Gastroesophageal sphincter (tissue), 4 donors: Measurements from ENCODE around the gene CLIC4. TPM values are rescaled to one million over a fixed set of nuclear protein-coding genes. Genes with fewer than 3 reads are reported as not detected.

Experiments
- ATAC-seq: fragments of 150-250 bp; one replicate; pipeline ENCODE4 v1.9.1; 2016; ENCODE audit warnings: mild to moderate bottlenecking, moderate library complexity
- H3K27ac ChIP-seq, 4 donors: fragments of 200-600 bp; sonication (generic) in 3 of 4; 1 replicate in 3 of 4; 2 replicates in 1 of 4; pipeline ENCODE4 v1.5.1; 2016 to 2019
- H3K27me3 ChIP-seq: fragments of 200-600 bp; sonication (generic); one replicate; pipeline ENCODE4 v1.5.1; 2019
- H3K36me3 ChIP-seq, 2 donors: fragments of 200-600 bp; sonication (generic); one replicate each; pipeline ENCODE4 v1.5.1; 2019; ENCODE audit warnings: control low read depth in 1 of 2
- H3K4me1 ChIP-seq, 3 donors: fragments of 200-600 bp; sonication (generic); 1 replicate in 2 of 3; 2 replicates in 1 of 3; pipeline ENCODE4 v1.5.1; 2016 to 2019; ENCODE audit warnings: control low read depth in 2 of 3
- H3K4me3 ChIP-seq, 2 donors: fragments of 200-600 bp; sonication (generic); one replicate each; pipeline ENCODE4 v1.5.1; 2019; ENCODE audit warnings: mild to moderate bottlenecking in 1 of 2, moderate library complexity in 1 of 2
- H3K9me3 ChIP-seq, 3 donors: fragments of 200-600 bp; sonication (generic); one replicate each; pipeline ENCODE4 v1.5.1; 2017 to 2019; ENCODE audit warnings: control low read depth in 2 of 3
- EP300 ChIP-seq: sonication (generic); formaldehyde crosslinking; IDR thresholded peaks from one replicate; pipeline ENCODE4 v1.6.1; 2017; ENCODE audit warnings: antibody characterized with exemption, mild to moderate bottlenecking
- POLR2A ChIP-seq, 2 donors: fragments of 450-650 bp; IDR thresholded peaks; one replicate each; pipeline ENCODE4 v1.6.1; 2017; ENCODE audit warnings: antibody characterized with exemption in 2 of 2, mild to moderate bottlenecking in 2 of 2, moderate library complexity in 1 of 2
- POLR2AphosphoS5 ChIP-seq: sonication (generic); formaldehyde crosslinking; IDR thresholded peaks from one replicate; pipeline ENCODE4 v1.6.1; 2017; ENCODE audit warnings: antibody characterized with exemption
- WGBS, 2 donors: methylation state at CpG; one replicate each; pipeline ENCODE4 v1.1.5; 2018; ENCODE audit warnings: low coverage in 1 of 2; 5-methylcytosine and 5-hydroxymethylcytosine counted together
- total RNA-seq, 4 donors: library from RNA; depleted of rRNA; stranded (reverse); fragments of >200 nt; gene quantifications; one replicate each; pipeline ENCODE4 v1.1.0, GENCODE V29; 2016
- TF ChIP-seq, protein P1 (sequence below), 4 experiments: fragments of 200-600 bp in 2 of 4; fragments of 450-650 bp in 2 of 4; sonication (generic) in 1 of 4; IDR thresholded peaks; one replicate each; pipeline ENCODE4 v1.5.1; 2017 to 2019; ENCODE audit warnings: antibody characterized with exemption in 4 of 4, mild to moderate bottlenecking in 2 of 4, moderate library complexity in 2 of 4

Gene CLIC4
- total RNA-seq, 4 donors from 2014 or later, result 553 to 721 (median 692) TPM

DNA sequence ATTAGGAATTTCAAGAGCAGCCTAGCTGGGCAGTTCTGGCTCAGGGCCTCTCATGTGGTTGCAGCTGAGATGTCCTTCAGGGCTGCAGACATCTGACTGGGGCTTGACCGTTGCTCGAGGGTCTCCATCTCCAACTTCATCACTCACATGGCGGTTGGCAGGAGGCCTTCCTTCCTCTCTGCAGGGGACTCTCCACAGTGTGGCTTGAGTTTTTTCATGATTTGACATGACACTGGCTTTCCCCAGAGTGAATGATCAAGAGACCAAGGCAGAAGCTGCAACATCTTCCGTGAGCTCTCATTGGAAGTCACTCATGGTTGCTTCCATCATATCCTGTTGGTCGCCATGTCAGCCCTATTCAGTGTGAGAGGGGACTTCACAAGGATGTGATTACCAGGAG, 110.2 kb downstream of the CLIC4 start:
- Histone ChIP-seq H3K4me3 (no peak overlapping the region), H3K27ac (no peak overlapping the region), H3K27me3 (peaks cover 29% of the 10 kb centered on the region), H3K36me3 (no peaks in the 10 kb centered on the region), H3K9me3 (no peaks in the 10 kb centered on the region), H3K4me1 (no peaks in the 10 kb centered on the region)
- no peak for ATAC-seq
- WGBS, 2 donors, result 79 to 82% methylated on average over 2 to 4 of the region's 5 CpGs
- TF ChIP-seq POLR2A (IDR thresholded peaks at IDR 0.05) (no peak), EP300 (no peak), POLR2AphosphoS5 (no peak)
- TF ChIP-seq, protein P1, sequence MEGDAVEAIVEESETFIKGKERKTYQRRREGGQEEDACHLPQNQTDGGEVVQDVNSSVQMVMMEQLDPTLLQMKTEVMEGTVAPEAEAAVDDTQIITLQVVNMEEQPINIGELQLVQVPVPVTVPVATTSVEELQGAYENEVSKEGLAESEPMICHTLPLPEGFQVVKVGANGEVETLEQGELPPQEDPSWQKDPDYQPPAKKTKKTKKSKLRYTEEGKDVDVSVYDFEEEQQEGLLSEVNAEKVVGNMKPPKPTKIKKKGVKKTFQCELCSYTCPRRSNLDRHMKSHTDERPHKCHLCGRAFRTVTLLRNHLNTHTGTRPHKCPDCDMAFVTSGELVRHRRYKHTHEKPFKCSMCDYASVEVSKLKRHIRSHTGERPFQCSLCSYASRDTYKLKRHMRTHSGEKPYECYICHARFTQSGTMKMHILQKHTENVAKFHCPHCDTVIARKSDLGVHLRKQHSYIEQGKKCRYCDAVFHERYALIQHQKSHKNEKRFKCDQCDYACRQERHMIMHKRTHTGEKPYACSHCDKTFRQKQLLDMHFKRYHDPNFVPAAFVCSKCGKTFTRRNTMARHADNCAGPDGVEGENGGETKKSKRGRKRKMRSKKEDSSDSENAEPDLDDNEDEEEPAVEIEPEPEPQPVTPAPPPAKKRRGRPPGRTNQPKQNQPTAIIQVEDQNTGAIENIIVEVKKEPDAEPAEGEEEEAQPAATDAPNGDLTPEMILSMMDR (IDR thresholded peaks at IDR 0.05), result no peak

GRCh38 chr1:24856787-24857506, 111.7 kb downstream of the CLIC4 start:
- Histone ChIP-seq H3K4me1 (no peaks in the 10 kb centered on the region), H3K36me3 (no peaks in the 10 kb centered on the region), H3K9me3 (no peaks in the 10 kb centered on the region), H3K27ac (no peak overlapping the region), H3K4me3 (no peak overlapping the region), H3K27me3 (peaks cover 44% of the 10 kb centered on the region)
- 72 to 88% methylated on average over 4 to 12 of the region's 16 CpGs for WGBS, 2 donors
- TF ChIP-seq POLR2AphosphoS5, result no peak
- TF ChIP-seq EP300, result no peak
- TF ChIP-seq, protein P1 (IDR thresholded peaks at IDR 0.05), result no peak
- no peak for TF ChIP-seq POLR2A (IDR thresholded peaks at IDR 0.05)
- no peak for ATAC-seq

DNA sequence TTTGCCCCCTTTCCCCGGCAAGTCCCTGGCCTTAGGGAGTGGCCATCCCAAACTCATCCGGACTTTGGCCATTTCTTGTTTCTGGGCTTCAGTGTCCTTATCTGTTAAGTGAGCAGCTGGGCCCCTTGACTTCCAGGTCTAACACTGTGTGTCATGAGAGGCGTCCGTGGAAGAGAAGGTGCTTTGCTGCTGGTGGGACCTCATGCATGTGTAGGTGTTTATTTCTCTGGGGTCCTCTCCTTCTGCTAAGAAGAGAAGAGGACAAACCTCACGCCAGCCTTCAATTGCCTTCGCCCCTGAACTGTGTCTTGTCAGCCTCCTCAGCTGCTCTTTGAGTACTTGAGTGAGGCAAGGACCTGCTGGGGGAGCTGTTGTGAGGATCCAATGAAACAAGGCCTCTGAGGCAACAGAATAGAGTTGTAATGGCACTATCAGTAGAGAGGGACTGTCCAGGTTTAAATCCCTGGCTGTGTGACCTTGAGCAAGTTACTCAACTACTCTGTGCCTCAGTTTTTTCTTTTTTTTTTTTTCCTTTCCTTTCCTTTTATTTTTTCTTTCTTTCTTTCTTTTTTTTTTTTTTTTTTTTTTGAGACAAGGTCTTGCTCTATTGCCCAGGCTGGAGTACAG, 112.4 kb downstream of the CLIC4 start:
- no peak for ATAC-seq
- H3K4me1 ChIP-seq, result no peaks in the 10 kb centered on the region
- no peaks in the 10 kb centered on the region for H3K36me3 ChIP-seq
- H3K27me3 ChIP-seq, result peaks cover 51% of the 10 kb centered on the region
- H3K9me3 ChIP-seq, result no peaks in the 10 kb centered on the region
- 86 to 100% methylated on average over 1 to 3 of the region's 6 CpGs for WGBS, 2 donors
- no peak overlapping the region for H3K27ac ChIP-seq
- H3K4me3 ChIP-seq, result no peak overlapping the region
- TF ChIP-seq POLR2A (IDR thresholded peaks at IDR 0.05) (no peak), POLR2AphosphoS5 (no peak), EP300 (no peak)
- TF ChIP-seq, protein P1 (IDR thresholded peaks at IDR 0.05), result no peak

DNA sequence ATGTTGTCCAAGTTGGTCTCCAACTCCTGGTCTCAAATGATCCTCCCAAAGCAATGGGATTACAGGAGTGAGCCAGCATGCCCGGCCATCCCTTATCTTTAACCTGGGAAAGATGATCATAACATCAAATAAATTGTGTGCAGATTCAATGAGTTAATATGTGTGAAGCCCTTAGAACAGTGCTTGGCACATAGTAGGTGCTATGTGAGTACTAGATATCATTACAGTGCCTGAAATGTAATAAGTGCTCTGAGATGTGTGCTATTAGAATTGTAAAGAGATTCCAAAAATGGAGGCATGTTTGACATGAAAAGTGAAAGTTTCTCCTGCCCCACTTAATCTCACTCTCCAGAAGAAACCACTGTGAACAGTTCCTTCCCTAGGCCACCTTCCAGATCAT, 113.0 kb downstream of the CLIC4 start:
- Histone ChIP-seq H3K9me3 (no peaks in the 10 kb centered on the region), H3K27ac (no peak overlapping the region), H3K4me1 (no peaks in the 10 kb centered on the region), H3K36me3 (no peaks in the 10 kb centered on the region), H3K27me3 (peaks cover 57% of the 10 kb centered on the region), H3K4me3 (no peak overlapping the region)
- WGBS, 2 donors, result 60 to 88% methylated on average over 1 of the region's 1 CpG
- ATAC-seq, result no peak
- TF ChIP-seq EP300, result no peak
- TF ChIP-seq POLR2A (IDR thresholded peaks at IDR 0.05), result no peak
- TF ChIP-seq, protein P1 (IDR thresholded peaks at IDR 0.05), result no peak
- TF ChIP-seq POLR2AphosphoS5, result no peak
